T47D (cell line): Measurements from ENCODE around the gene PEPD.

Experiments used
- DNase-seq, 2 experiments: peaks; one replicate each; pipeline versions ENCODE4 v3.0.0 to v3.0.0-alpha.2; 2011 to 2012; ENCODE audit warnings: low read depth in 1 of 2, low spot score in 1 of 2
- JUND ChIP-seq: IDR thresholded peaks from 2 replicates; pipeline ENCODE4 v1.6.1; 2012; ENCODE audit warnings: low read depth
- in situ Hi-C: cut with HindIII; loops from 2 replicates; pipeline ENCODE4 v1.10.0; 2016; ENCODE audit warnings: low sequenced_read_pairs, low pct_unique_long_range_greater_than_20kb

The PEPD gene

GRCh38 chr19:33399081-33399744 is 122.4 kb downstream of the PEPD start:
- DNase-seq: no peak
- in situ Hi-C loops: no loop called here
- TF ChIP-seq JUND: no peak

- DNase-seq: no peak
- TF ChIP-seq JUND: no peak
- in situ Hi-C loops: no loop called here
Observed at GRCh38 chr19:33398361-33399060, 123.1 kb downstream of the PEPD start.

GRCh38 chr19:33397536-33398360 is 123.8 kb downstream of the PEPD start:
- TF ChIP-seq JUND: no peak
- DNase-seq: no peak
- in situ Hi-C loops: no loop called here

- in situ Hi-C loops: no loop called here
- no peak for TF ChIP-seq JUND
- DNase-seq: no peak
Observed at GRCh38 chr19:33396701-33397535, 124.7 kb downstream of the PEPD start.

GRCh38 chr19:33395561-33396550 is 125.7 kb downstream of the PEPD start:
- DNase-seq: peak in 1 of 2 experiments; percentile 30
- no peak for TF ChIP-seq JUND
- in situ Hi-C loops: no loop called here

- in situ Hi-C loops: no loop called here
- no peak for DNase-seq
- TF ChIP-seq JUND: no peak
Observed at GRCh38 chr19:33394723-33395560, 126.6 kb downstream of the PEPD start.

GRCh38 chr19:33394006-33394722 is 127.4 kb downstream of the PEPD start:
- no peak for DNase-seq
- in situ Hi-C loops: no loop called here
- TF ChIP-seq JUND: no peak

GRCh38 chr19:33393286-33394005 is 128.1 kb downstream of the PEPD start:
- no peak for TF ChIP-seq JUND
- in situ Hi-C loops: no loop called here

More at GRCh38 chr19:33393286-33394005, 128.1 kb downstream of the PEPD start:
- DNase-seq: no peak
